Measurements from ENCODE around the gene VWA5B1. TPM values are rescaled to one million over a fixed set of nuclear protein-coding genes. Genes with fewer than 3 reads are reported as not detected.

VWA5B1 gene
- polyA plus RNA-seq, 1 donor (not counting 4 experiments of a cell fraction or from before 2014, with no cell fraction given), result not detected

DNA sequence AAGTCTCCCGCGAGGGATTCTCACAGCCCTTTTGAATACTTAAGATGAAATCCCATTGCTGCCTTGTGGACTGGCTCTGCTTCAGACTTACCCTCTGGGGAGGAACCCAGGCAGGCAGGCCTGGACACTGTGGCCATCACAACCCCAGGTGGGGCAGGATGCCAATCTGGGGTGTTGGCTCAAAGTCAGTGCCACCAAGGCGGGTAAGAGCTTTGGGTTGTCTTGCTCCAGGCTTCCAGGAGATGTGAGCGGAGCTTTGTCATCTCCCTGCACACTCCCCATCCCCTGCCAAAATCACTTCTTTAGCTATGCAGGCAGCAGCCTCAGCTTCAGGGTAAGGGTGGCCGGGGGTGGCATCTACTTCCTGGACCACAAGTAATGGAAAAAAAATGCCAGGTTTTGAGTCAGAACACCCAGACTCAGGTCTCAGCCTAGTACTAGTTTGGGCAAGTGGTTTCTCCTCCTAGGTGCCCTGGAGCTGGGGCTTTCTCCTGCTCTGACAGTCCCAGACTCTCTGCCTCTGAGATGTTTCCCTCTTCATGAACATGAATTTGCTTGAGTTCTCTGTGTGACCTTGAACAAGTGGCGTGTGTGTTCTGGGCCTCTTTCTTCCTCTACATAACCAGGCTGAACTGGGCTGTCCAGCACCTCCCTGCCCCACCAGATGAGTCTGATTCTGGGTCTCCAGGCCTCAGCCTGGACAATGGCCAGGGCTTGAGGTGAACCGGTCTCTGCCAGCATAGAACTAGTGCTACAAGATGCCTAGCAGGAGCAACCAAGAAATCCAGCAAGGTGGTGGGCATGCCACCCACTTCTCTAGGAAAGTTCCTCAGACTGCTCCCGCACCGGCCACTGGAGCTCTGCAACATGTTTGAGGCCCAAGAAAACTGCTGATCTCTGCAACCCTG is 65.4 kb downstream of the VWA5B1 start:
- H4K20me1 ChIP-seq (ENCODE audit: control insufficient read depth, extremely low read depth, insufficient read depth, low read length), result no peaks in the 10 kb centered on the region
- DNase-seq (ENCODE audit: low read depth, low spot score) (peak; percentile 54), FAIRE-seq (peak; percentile 98)
- H3K27me3 ChIP-seq (ENCODE audit: control insufficient read depth, extremely low read depth, insufficient read depth, low read length), result no peaks in the 10 kb centered on the region
- H3K4me2 ChIP-seq (ENCODE audit: control insufficient read depth, extremely low read depth, insufficient read depth, low read depth, low read length), result peak overlapping the region; percentile 55
- peak overlapping the region; percentile 20 for H2AFZ ChIP-seq (ENCODE audit: control insufficient read depth, low read length)
- no peaks in the 10 kb centered on the region for H3K9me1 ChIP-seq (ENCODE audit: control insufficient read depth, extremely low read depth, insufficient read depth, low read length)
- TF ChIP-seq CTCF (optimal IDR thresholded peaks at IDR 0.05 in 1 of 3, IDR thresholded peaks at IDR 0.05 in 1 of 3, conservative IDR thresholded peaks at IDR 0.05 in 1 of 3; ENCODE audit: extremely low read depth in 1 of 3, insufficient read depth in 2 of 3, low read length in 3 of 3) (no peak), EZH2 (IDR thresholded peaks at IDR 0.05; ENCODE audit: low read length) (no peak)
- H3K9ac ChIP-seq (ENCODE audit: control insufficient read depth, extremely low read depth, insufficient read depth, low read length), result no peak overlapping the region
- no peaks in the 10 kb centered on the region for H3K79me2 ChIP-seq (ENCODE audit: control insufficient read depth, insufficient read depth, low read length)
- dilution Hi-C loops (cut with MboI; ENCODE audit: extremely low pct_ligation_motif_present, low sequenced_read_pairs), result no loop called here
- peaks cover 29% of the 10 kb centered on the region for H3K4me1 ChIP-seq (ENCODE audit: control insufficient read depth, extremely low read depth, insufficient read depth, low read length)
- H3K27ac ChIP-seq (ENCODE audit: control insufficient read depth, insufficient read depth, low read length), result peak overlapping the region; percentile 52
- H3K4me3 ChIP-seq (ENCODE audit: control insufficient read depth in 2 of 3, extremely low read depth in 1 of 3, insufficient read depth in 2 of 3, low read depth in 1 of 3, low read length in 3 of 3), result peak overlapping the region in 1 of 3 experiments; percentile 3
- H3K36me3 ChIP-seq (ENCODE audit: control insufficient read depth in 2 of 2, extremely low read depth in 1 of 2, insufficient read depth in 2 of 2, low read length in 2 of 2), result no peaks in the 10 kb centered on the region
- H3K9me3 ChIP-seq (ENCODE audit: control insufficient read depth, low read depth, low read length), result no peaks in the 10 kb centered on the region

DNA sequence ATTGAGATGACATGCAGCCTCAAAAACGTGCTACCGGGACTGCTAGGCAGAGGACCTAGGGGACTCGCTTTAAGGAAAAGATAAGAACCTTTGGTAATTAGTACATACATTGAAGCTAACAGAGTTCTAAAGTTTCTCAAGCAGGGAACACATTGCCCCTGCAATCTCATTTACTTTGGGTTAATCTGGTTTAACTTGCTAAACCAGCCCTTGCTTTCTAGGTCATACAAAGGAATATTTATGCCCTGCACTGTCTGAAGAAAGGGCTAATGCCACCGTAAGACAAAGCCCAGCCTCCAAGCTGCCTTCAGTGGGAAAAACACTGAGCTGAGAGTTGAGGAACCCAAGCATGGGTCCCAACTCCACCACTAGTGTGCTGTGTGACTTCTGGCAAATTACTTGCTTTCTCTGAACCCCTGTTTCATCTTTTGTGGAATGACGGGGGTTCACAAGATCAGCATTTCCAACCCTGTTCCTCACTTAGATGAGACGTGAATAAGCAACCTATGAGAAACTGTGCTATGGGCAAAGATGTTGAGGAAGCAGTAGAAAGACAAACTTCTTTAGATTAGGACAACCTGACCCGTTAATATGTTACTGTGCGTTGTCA is 66.3 kb downstream of the VWA5B1 start:
- Histone ChIP-seq H3K36me3 (ENCODE audit: control insufficient read depth in 2 of 2, extremely low read depth in 1 of 2, insufficient read depth in 2 of 2, low read length in 2 of 2) (no peaks in the 10 kb centered on the region), H3K27ac (ENCODE audit: control insufficient read depth, insufficient read depth, low read length) (no peak overlapping the region), H3K4me3 (ENCODE audit: control insufficient read depth in 2 of 3, extremely low read depth in 1 of 3, insufficient read depth in 2 of 3, low read depth in 1 of 3, low read length in 3 of 3) (no peak overlapping the region), H3K9me1 (ENCODE audit: control insufficient read depth, extremely low read depth, insufficient read depth, low read length) (no peaks in the 10 kb centered on the region), H2AFZ (ENCODE audit: control insufficient read depth, low read length) (no peak overlapping the region), H3K79me2 (ENCODE audit: control insufficient read depth, insufficient read depth, low read length) (no peaks in the 10 kb centered on the region), H4K20me1 (ENCODE audit: control insufficient read depth, extremely low read depth, insufficient read depth, low read length) (no peaks in the 10 kb centered on the region), H3K4me1 (ENCODE audit: control insufficient read depth, extremely low read depth, insufficient read depth, low read length) (peaks cover 30% of the 10 kb centered on the region), H3K9me3 (ENCODE audit: control insufficient read depth, low read depth, low read length) (no peaks in the 10 kb centered on the region), H3K9ac (ENCODE audit: control insufficient read depth, extremely low read depth, insufficient read depth, low read length) (no peak overlapping the region), H3K27me3 (ENCODE audit: control insufficient read depth, extremely low read depth, insufficient read depth, low read length) (no peaks in the 10 kb centered on the region), H3K4me2 (ENCODE audit: control insufficient read depth, extremely low read depth, insufficient read depth, low read depth, low read length) (peak overlapping the region; percentile 55)
- FAIRE-seq, result peak; percentile 87
- dilution Hi-C loops (cut with MboI; ENCODE audit: extremely low pct_ligation_motif_present, low sequenced_read_pairs), result no loop called here
- no peak for DNase-seq (ENCODE audit: low read depth, low spot score)
- TF ChIP-seq EZH2 (IDR thresholded peaks at IDR 0.05; ENCODE audit: low read length), result no peak
- no peak for TF ChIP-seq CTCF (optimal IDR thresholded peaks at IDR 0.05 in 1 of 3, IDR thresholded peaks at IDR 0.05 in 1 of 3, conservative IDR thresholded peaks at IDR 0.05 in 1 of 3; ENCODE audit: extremely low read depth in 1 of 3, insufficient read depth in 2 of 3, low read length in 3 of 3)

All from keratinocyte (primary cell).